ENCODE measurements around the gene GMCL1. TPM values are rescaled to one million over a fixed set of nuclear protein-coding genes. Genes with fewer than 3 reads are reported as not detected.

GMCL1 gene
- total and polyA plus RNA-seq, 3 experiments from 2014 or later, result 15.5 to 38.4 (median 17.6) TPM

DNA sequence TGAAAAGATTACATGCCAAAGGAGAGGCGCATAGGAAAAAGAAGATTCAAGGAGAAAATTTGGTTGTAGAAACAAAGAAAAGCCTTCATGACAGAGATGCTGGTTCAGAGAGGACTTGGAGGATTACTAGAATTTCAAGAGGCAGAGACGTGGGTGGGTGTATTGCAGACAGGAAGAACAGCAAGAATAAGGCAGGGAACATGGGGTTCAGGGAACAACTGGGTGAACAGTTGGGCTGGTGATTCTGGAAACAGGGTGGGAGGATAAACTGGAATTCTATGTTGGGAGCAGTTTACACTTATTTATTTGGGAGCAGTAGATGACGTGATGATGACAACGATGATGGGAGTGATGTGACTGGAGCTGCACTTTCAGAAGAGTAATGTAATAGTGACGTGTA lies 18.4 kb upstream of the GMCL1 start:
- H3K27ac ChIP-seq (ENCODE audit: low read depth, low read length), result no peak overlapping the region
- Mint-ChIP-seq H3K4me1 (no peaks in the 10 kb centered on the region), H3K36me3 (peaks cover 0 to 26% (median 20%) of the 10 kb centered on the region in 3 donors), H3K27me3 (peaks cover 0 to 3% of the 10 kb centered on the region in 2 donors), H3K9me3 (no peaks in the 10 kb centered on the region), H3K27ac (peak overlapping the region in 1 of 8 donors; percentile 92), H3K4me3 (no peak overlapping the region)
- H3K27me3 ChIP-seq (ENCODE audit: insufficient read depth, low read length, poor library complexity, severe bottlenecking), result no peaks in the 10 kb centered on the region
- DNase-seq, result no peak
- H3K36me3 ChIP-seq (ENCODE audit: insufficient read depth, low read length), result no peaks in the 10 kb centered on the region
- ChIA-PET CTCF (interaction anchor here (11.8 kb wide), 1 partner anchor 86 kb away, joined by 194 read pairs; no protein-coding TSS in a partner anchor), POLR2A (no interaction called here)
- H3K4me3 ChIP-seq (ENCODE audit: low read length), result no peak overlapping the region
- H3K9me3 ChIP-seq (ENCODE audit: low read length), result no peaks in the 10 kb centered on the region
- no peaks in the 10 kb centered on the region for H3K4me1 ChIP-seq (ENCODE audit: insufficient read depth, low read length)

DNA sequence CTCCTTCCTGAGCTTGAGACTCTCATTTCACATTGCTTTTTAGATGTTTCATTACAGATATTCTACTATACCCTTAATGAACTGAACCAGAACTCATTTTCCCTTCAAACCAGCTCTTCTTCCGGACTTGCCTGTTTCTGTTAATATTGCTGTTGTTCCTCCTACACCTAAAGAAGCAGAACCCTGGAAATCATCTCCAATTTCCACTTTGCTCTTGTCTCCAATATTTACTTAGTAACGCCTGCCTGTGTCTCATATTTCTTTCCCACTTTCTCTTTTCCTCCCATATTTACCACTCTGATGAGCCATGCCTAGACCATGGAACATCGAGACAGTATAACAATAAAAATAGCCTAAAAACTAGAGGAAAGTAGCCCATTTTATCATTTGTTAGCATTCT lies 17.9 kb upstream of the GMCL1 start:
- Mint-ChIP-seq H3K36me3 (peaks cover 0 to 23% (median 17%) of the 10 kb centered on the region in 3 donors), H3K27ac (peak overlapping the region in 2 of 8 donors; percentile 25 to 82), H3K4me1 (peaks cover 0 to 3% (median 0%) of the 10 kb centered on the region in 3 donors), H3K9me3 (no peaks in the 10 kb centered on the region), H3K4me3 (no peak overlapping the region), H3K27me3 (peaks cover 0 to 3% of the 10 kb centered on the region in 2 donors)
- no peaks in the 10 kb centered on the region for H3K36me3 ChIP-seq (ENCODE audit: insufficient read depth, low read length)
- H3K4me1 ChIP-seq (ENCODE audit: insufficient read depth, low read length), result no peaks in the 10 kb centered on the region
- no peak overlapping the region for H3K27ac ChIP-seq (ENCODE audit: low read depth, low read length)
- CTCF ChIA-PET, result interaction anchor here (11.8 kb wide), 1 partner anchor 86 kb away, joined by 194 read pairs; no protein-coding TSS in a partner anchor
- no peak overlapping the region for H3K4me3 ChIP-seq (ENCODE audit: low read length)
- POLR2A ChIA-PET, result no interaction called here
- no peaks in the 10 kb centered on the region for H3K27me3 ChIP-seq (ENCODE audit: insufficient read depth, low read length, poor library complexity, severe bottlenecking)
- no peak for DNase-seq
- H3K9me3 ChIP-seq (ENCODE audit: low read length), result no peaks in the 10 kb centered on the region

DNA sequence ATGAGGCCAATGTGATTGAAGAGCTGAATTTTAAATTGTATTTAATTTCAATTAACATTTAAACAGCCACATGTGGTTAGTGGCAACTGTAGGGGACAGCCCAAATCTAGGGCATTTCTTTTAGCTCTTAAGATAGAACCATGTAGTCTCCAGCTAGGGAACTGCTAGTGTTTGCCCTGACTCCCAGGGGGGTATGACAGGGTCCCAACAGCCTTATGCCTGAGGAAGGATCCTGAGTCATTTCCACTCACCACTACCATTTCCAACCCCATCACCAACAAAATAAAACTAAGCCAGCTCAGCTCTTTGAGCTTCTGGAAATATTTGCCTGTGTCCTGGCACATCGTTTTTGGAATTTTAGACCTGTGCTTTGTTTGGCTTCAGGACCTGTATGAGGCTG lies 13.7 kb upstream of the GMCL1 start:
- H3K4me1 ChIP-seq (ENCODE audit: insufficient read depth, low read length), result no peaks in the 10 kb centered on the region
- H3K27ac ChIP-seq (ENCODE audit: low read depth, low read length), result no peak overlapping the region
- Mint-ChIP-seq H3K36me3 (peaks cover 4 to 25% (median 22%) of the 10 kb centered on the region in 3 donors), H3K4me1 (peaks cover 2 to 9% (median 5%) of the 10 kb centered on the region in 3 donors), H3K27me3 (no peaks in the 10 kb centered on the region), H3K27ac (no peak overlapping the region), H3K9me3 (no peaks in the 10 kb centered on the region), H3K4me3 (no peak overlapping the region)
- CTCF ChIA-PET, result interaction anchor here (0.6 to 11.8 kb wide), 11 partner anchors 9 to 379 kb away, joined by 3 to 194 read pairs (median 4); partner anchors contain the start of gene NFU1
- POLR2A ChIA-PET, result no interaction called here
- no peaks in the 10 kb centered on the region for H3K9me3 ChIP-seq (ENCODE audit: low read length)
- DNase-seq, result no peak
- no peaks in the 10 kb centered on the region for H3K36me3 ChIP-seq (ENCODE audit: insufficient read depth, low read length)
- H3K4me3 ChIP-seq (ENCODE audit: low read length), result no peak overlapping the region
- no peaks in the 10 kb centered on the region for H3K27me3 ChIP-seq (ENCODE audit: insufficient read depth, low read length, poor library complexity, severe bottlenecking)

DNA sequence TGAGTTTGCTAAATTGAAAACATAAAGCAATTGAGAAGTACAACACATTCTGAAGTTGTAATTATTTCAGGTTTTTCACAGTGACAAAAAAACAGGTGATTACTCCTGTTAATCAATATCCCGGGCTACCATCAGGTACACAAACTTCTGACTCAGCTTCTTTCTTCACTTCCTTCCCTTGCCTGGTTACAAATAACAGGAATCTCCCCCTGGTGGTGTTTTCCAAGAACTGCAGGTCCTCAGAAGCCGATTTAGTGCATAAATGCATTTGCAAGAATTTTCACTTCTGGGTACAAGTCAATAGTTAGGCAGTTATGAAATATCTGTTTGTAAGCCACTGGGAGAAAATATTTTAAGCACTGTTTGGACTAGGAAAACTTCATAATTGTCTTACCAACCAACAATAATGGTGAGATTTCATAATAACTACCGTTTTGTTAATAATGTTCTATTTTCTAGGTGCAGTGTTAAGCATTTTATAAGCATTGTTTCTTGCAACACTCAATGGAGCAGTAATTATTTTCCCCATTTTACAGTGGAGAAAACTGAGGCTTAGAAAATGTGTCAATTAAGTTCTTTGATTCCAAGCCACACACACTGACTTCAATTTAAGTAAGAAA lies 12.4 kb upstream of the GMCL1 start:
- H3K9me3 ChIP-seq (ENCODE audit: low read length), result no peaks in the 10 kb centered on the region
- H3K4me3 ChIP-seq (ENCODE audit: low read length), result no peak overlapping the region
- ChIA-PET POLR2A (interaction anchor here (0.6 to 0.9 kb wide), 2 partner anchors 12 to 74 kb away, joined by 3 to 4 read pairs; no protein-coding TSS in a partner anchor), CTCF (interaction anchor here (0.6 to 11.8 kb wide), 23 partner anchors 10 to 476 kb away, joined by 3 to 194 read pairs (median 4); partner anchors contain the start of genes AAK1, ANXA4, NFU1 and SNRPG)
- H3K27ac ChIP-seq (ENCODE audit: low read depth, low read length), result no peak overlapping the region
- Mint-ChIP-seq H3K27ac (no peak overlapping the region), H3K4me1 (peaks cover 2 to 9% (median 5%) of the 10 kb centered on the region in 3 donors), H3K9me3 (no peaks in the 10 kb centered on the region), H3K27me3 (no peaks in the 10 kb centered on the region), H3K4me3 (no peak overlapping the region), H3K36me3 (peaks cover 4 to 30% (median 13%) of the 10 kb centered on the region in 3 donors)
- H3K36me3 ChIP-seq (ENCODE audit: insufficient read depth, low read length), result no peaks in the 10 kb centered on the region
- DNase-seq, result peak; percentile 46 to 81 (median 74)
- H3K4me1 ChIP-seq (ENCODE audit: insufficient read depth, low read length), result no peaks in the 10 kb centered on the region
- no peaks in the 10 kb centered on the region for H3K27me3 ChIP-seq (ENCODE audit: insufficient read depth, low read length, poor library complexity, severe bottlenecking)

DNA sequence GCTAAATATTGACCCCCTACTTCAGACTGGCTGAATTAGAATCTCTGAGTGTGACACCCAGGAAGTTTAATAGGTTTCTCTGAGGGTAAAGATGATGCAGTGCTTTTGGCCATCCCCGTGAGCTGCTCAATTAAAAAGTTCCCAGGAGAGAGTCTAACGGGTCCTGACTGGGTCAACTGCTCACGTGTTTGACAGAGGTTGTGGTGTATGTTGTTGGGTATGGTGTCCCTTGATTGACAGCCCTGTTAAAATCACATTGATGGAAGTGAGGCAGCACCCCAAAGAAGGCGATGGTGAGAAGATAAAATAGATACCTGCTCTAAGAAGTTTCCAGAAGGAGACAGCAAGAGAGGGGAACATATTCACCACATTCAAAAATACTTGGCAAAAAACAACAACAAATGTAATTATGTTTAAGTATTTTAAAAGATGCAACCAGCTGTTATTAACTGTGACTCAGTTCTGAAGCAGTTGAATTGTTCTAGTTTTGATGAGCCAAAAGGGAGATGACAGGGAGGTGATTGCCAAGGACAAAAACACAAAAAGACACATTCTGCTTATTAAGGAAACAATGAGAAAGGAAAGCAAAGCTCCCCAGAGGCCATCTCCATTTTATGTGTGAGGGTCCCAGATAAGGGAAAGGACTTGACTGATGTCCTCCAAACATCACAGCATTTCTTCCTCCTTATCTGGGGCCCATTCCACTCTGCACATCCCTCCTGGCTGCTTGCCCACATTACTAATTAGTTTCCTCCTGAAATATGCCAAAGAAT lies 11.5 kb upstream of the GMCL1 start:
- ChIA-PET CTCF (interaction anchor here (1.2 to 11.8 kb wide), 7 partner anchors 10 to 475 kb away, joined by 3 to 194 read pairs (median 6); partner anchors contain the start of genes AAK1 and SNRPG), POLR2A (no interaction called here)
- H3K27me3 Mint-ChIP-seq, result no peaks in the 10 kb centered on the region
- Histone ChIP-seq H3K27me3 (ENCODE audit: insufficient read depth, low read length, poor library complexity, severe bottlenecking) (no peaks in the 10 kb centered on the region), H3K4me3 (ENCODE audit: low read length) (no peak overlapping the region), H3K9me3 (ENCODE audit: low read length) (no peaks in the 10 kb centered on the region), H3K4me1 (ENCODE audit: insufficient read depth, low read length) (no peaks in the 10 kb centered on the region), H3K27ac (ENCODE audit: low read depth, low read length) (no peak overlapping the region), H3K36me3 (ENCODE audit: insufficient read depth, low read length) (no peaks in the 10 kb centered on the region)
- H3K27ac Mint-ChIP-seq, result no peak overlapping the region
- no peaks in the 10 kb centered on the region for H3K9me3 Mint-ChIP-seq
- H3K36me3 Mint-ChIP-seq, result peaks cover 4 to 23% (median 13%) of the 10 kb centered on the region in 3 donors
- no peak for DNase-seq
- peaks cover 2 to 9% (median 5%) of the 10 kb centered on the region in 3 donors for H3K4me1 Mint-ChIP-seq
- H3K4me3 Mint-ChIP-seq, result no peak overlapping the region

DNA sequence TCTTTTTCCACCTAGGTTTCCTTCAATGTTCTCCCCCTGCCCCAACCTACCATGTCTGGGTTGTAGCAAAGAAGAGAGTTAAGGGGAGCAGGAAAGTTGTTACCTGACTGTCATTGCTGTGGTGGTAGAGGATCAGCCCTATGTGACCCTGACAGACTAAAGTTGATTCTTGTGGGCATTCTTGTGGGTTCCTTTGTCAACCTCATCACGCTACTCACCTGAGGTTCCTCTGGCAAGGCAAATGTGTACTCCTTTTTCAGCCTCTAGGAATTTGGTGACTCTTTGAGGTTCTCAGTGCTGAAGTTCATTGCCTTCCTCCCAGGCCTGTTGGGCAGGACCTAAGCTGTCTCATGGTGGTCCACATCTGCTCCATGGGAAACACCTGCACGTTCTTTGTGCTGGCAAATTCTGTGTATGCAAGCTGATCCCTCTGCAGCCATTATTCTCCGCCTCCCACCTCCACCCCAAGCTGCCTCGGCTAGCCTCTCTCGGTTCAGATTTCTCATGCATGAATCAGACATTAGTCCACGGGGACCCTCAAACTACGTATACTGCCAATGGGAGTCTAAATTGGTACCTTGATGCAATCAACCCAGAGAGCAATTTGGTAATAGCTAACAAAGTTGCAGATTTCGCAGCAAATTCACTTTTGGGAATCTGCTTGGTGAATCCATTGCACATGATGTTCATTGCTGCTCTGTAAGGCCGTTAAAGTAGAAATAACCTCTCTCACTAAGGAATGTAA lies 1.5 kb upstream of the GMCL1 start:
- Mint-ChIP-seq H3K27me3 (no peaks in the 10 kb centered on the region), H3K36me3 (peaks cover 0 to 10% (median 0%) of the 10 kb centered on the region in 3 donors), H3K4me3 (peak overlapping the region in 6 of 7 donors; percentile 84 to 99 (median 96)), H3K27ac (peak overlapping the region; percentile 44 to 99 (median 97)), H3K9me3 (no peaks in the 10 kb centered on the region), H3K4me1 (peaks cover 31 to 47% (median 41%) of the 10 kb centered on the region in 3 donors)
- peaks cover 31% of the 10 kb centered on the region for H3K4me1 ChIP-seq (ENCODE audit: insufficient read depth, low read length)
- H3K4me3 ChIP-seq (ENCODE audit: low read length), result no peak overlapping the region
- no peaks in the 10 kb centered on the region for H3K9me3 ChIP-seq (ENCODE audit: low read length)
- POLR2A ChIA-PET, result interaction anchor here (0.6 to 1.2 kb wide), 2 partner anchors 269 to 309 kb away, joined by 3 to 4 read pairs; no protein-coding TSS in a partner anchor
- CTCF ChIA-PET, result interaction anchor here (1.1 to 3.9 kb wide), 4 partner anchors 10 to 391 kb away, joined by 4 to 18 read pairs (median 8); partner anchors contain the start of gene NFU1
- H3K36me3 ChIP-seq (ENCODE audit: insufficient read depth, low read length), result no peaks in the 10 kb centered on the region
- no peak overlapping the region for H3K27ac ChIP-seq (ENCODE audit: low read depth, low read length)
- no peaks in the 10 kb centered on the region for H3K27me3 ChIP-seq (ENCODE audit: insufficient read depth, low read length, poor library complexity, severe bottlenecking)
- no peak for DNase-seq

DNA sequence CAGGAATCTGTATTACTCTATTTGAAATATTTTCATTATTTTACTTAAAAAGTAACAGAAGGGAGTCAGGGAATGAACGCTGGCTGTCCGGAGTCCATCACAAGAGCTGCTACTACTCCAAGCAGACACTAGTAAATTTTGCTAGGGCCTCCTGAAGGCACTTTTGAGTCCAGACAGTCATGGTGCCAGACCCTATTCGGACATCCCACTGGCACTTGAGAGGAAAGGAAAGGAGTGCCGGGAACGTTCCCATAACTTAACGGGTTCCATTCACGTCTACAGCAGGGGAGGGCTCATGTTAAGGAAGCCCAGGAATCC lies 563 bp upstream of the GMCL1 start:
- Histone ChIP-seq H3K27ac (ENCODE audit: low read depth, low read length) (peak overlapping the region; percentile 93), H3K27me3 (ENCODE audit: insufficient read depth, low read length, poor library complexity, severe bottlenecking) (no peaks in the 10 kb centered on the region), H3K4me1 (ENCODE audit: insufficient read depth, low read length) (peaks cover 37% of the 10 kb centered on the region), H3K4me3 (ENCODE audit: low read length) (peak overlapping the region; percentile 98), H3K36me3 (ENCODE audit: insufficient read depth, low read length) (no peaks in the 10 kb centered on the region), H3K9me3 (ENCODE audit: low read length) (no peaks in the 10 kb centered on the region)
- CTCF ChIA-PET, result interaction anchor here (0.9 to 3.9 kb wide), 3 partner anchors 11 to 242 kb away, joined by 3 to 18 read pairs (median 4); no protein-coding TSS in a partner anchor
- no peak for DNase-seq
- POLR2A ChIA-PET, result interaction anchor here (0.6 to 1.2 kb wide), 3 partner anchors 12 to 308 kb away, joined by 3 to 4 read pairs (median 4); no protein-coding TSS in a partner anchor
- peak overlapping the region; percentile 95 to 99 (median 97) for H3K27ac Mint-ChIP-seq
- peaks cover 37 to 56% (median 50%) of the 10 kb centered on the region in 3 donors for H3K4me1 Mint-ChIP-seq
- peak overlapping the region; percentile 84 to 99 (median 96) for H3K4me3 Mint-ChIP-seq
- no peaks in the 10 kb centered on the region for H3K9me3 Mint-ChIP-seq
- H3K36me3 Mint-ChIP-seq, result peaks cover 0 to 14% (median 3%) of the 10 kb centered on the region in 3 donors
- no peaks in the 10 kb centered on the region for H3K27me3 Mint-ChIP-seq

Data from CD8-positive, alpha-beta memory T cell (primary cell).